ENCODE results near the gene C10orf120.

DNA sequence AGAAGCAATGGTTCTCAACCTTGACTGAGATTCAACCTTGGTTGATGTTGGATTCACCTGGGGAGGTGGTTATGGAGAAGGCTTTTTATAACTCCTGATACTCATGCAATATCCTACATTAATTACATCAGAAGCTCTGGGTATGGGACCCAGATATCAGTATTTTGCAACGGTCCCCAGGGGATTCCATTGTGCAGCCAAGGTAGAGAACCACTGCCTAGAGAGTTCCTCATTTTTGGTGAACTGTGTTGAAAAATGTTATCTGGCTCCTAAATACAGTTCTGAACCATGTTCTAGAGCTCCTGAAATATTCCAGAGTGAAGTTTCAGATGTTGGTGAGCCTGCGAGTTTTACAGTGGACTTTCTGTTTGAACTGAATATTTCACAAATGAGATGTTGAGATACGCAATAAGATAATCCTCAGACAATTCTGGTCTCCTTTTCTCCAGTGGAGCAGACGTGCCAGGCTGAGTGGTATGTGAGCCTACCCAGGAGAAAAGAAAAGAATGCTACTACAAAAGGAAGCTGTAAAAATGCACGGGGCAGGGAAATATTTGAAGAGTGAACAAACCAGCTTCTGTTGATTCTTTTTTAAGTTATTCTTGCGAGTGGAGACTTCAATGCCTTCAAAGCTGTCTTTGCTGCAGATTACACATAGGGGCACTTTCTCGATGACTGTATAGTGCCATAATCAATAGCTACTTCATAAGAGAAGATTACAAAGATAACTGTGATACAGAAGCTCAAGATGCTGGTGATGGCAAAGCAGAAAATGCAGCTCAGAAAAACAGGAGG is 13.6 kb upstream of the C10orf120 start:
- TF ChIP-seq CTCF (IDR thresholded peaks at IDR 0.05) (no peak), POLR2AphosphoS5 (IDR thresholded peaks at IDR 0.05; ENCODE audit: low read depth, low read length) (no peak)
